PC-3 (cell line): Measurements from ENCODE around the gene LTF. TPM values are rescaled to one million over a fixed set of nuclear protein-coding genes. Genes with fewer than 3 reads are reported as not detected.

Experiments
- ATAC-seq: fragments of 200-7000 bp; cut with Tn5 transposase; 2 replicates; pipeline ENCODE4 v1.9.1; 2020; ENCODE audit warnings: mild to moderate bottlenecking, moderate library complexity
- BruUV-seq: library from RNA; stranded (reverse); fragments of 400-500 nt; replicated peaks from 2 replicates; lab custom pipeline; 2021; lab: Mats Ljungman, UMichigan
- CTCF ChIA-PET: fragments of 300-600 bp; sonication (Branson Sonifier 250); formaldehyde crosslinking; loops from one replicate; lab custom pipeline; 2022; ENCODE audit warnings: antibody characterized with exemption; lab: Charles Lee
- POLR2A ChIA-PET: fragments of 300-600 bp; sonication (Branson Sonifier 250); formaldehyde crosslinking; loops from one replicate; lab custom pipeline; 2022; ENCODE audit warnings: antibody characterized with exemption; ENCODE audit not compliant: unreplicated experiment; lab: Charles Lee
- DNase-seq: peaks from one replicate; pipeline ENCODE4 v3.0.0-alpha.2; 2015
- H2AFZ ChIP-seq: fragments of 300-600 bp; sonication (generic); 2 replicates; pipeline ENCODE4 v1.6.0; 2016; ENCODE audit warnings: antibody characterized with exemption, low read length
- H3F3A ChIP-seq: fragments of 300-600 bp; sonication (generic); one replicate; pipeline ENCODE4 v1.6.0; 2017; ENCODE audit warnings: antibody characterized with exemption, low read length, control low read depth, mild to moderate bottlenecking; ENCODE audit not compliant: unreplicated experiment
- H3K27ac ChIP-seq: fragments of 300-600 bp; sonication (generic); 2 replicates; pipeline ENCODE4 v1.5.1; 2016; ENCODE audit warnings: mild to moderate bottlenecking, low read length
- H3K27me3 ChIP-seq: fragments of 300-600 bp; sonication (generic); 2 replicates; pipeline ENCODE4 v1.6.1; 2016; ENCODE audit warnings: low read length, mixed read lengths
- H3K36me3 ChIP-seq: fragments of 300-600 bp; sonication (generic); 2 replicates; pipeline ENCODE4 v1.6.1; 2016; ENCODE audit warnings: low read depth, mixed run types, low read length, mixed read lengths
- H3K4me1 ChIP-seq: fragments of 300-600 bp; sonication (generic); 2 replicates; pipeline ENCODE4 v1.5.1; 2016; ENCODE audit warnings: low read length; ENCODE audit not compliant: insufficient read depth
- H3K4me2 ChIP-seq: fragments of 300-600 bp; sonication (generic); 2 replicates; pipeline ENCODE4 v1.6.0; 2016; ENCODE audit warnings: low read length
- H3K4me3 ChIP-seq: fragments of 300-600 bp; sonication (generic); 2 replicates; pipeline ENCODE4 v1.5.1; 2016; ENCODE audit warnings: mild to moderate bottlenecking, low read length, mixed read lengths
- H3K79me2 ChIP-seq: fragments of 300-600 bp; sonication (generic); 2 replicates; pipeline ENCODE4 v1.6.1; 2017; ENCODE audit warnings: low read length, mixed read lengths
- H3K9ac ChIP-seq: fragments of 300-600 bp; sonication (generic); 2 replicates; pipeline ENCODE4 v1.6.0; 2016; ENCODE audit warnings: mild to moderate bottlenecking, low read length
- H3K9me2 ChIP-seq: fragments of 300-600 bp; sonication (generic); replicated peaks from 2 replicates; pipeline ENCODE4 v1.6.1; 2016; ENCODE audit warnings: mixed run types, low read length, mixed read lengths
- H3K9me3 ChIP-seq: fragments of 300-600 bp; sonication (generic); 2 replicates; pipeline ENCODE4 v1.6.1; 2016; ENCODE audit warnings: low read length, mixed read lengths
- H4K20me1 ChIP-seq: fragments of 300-600 bp; sonication (generic); 2 replicates; pipeline ENCODE4 v1.6.1; 2016; ENCODE audit warnings: low read length, mixed read lengths
- EZH2 ChIP-seq: fragments of 300-600 bp; sonication (generic); IDR thresholded peaks from one replicate; pipeline ENCODE4 v1.6.1; 2017; ENCODE audit warnings: antibody characterized with exemption, mild to moderate bottlenecking, low read length; ENCODE audit not compliant: unreplicated experiment
- EZH2phosphoT487 ChIP-seq: fragments of 300-600 bp; sonication (generic); IDR thresholded peaks from 2 replicates; pipeline ENCODE4 v1.6.1; 2018; ENCODE audit warnings: mild to moderate bottlenecking, antibody characterized with exemption, low read length, borderline replicate concordance
- intact Hi-C: fragments of 100-400 bp; cut with micrococcal nuclease; formaldehyde crosslinking; loops from 2 replicates; pipeline ENCODE4 v1.9.0; 2023
- total RNA-seq: library from RNA; depleted of rRNA; stranded (reverse); fragments of >200 nt; gene quantifications from 2 replicates; pipeline ENCODE4 v1.2.3, GENCODE V29; 2014
- TF ChIP-seq, protein P1 (sequence below): fragments of 300-600 bp; sonication (generic); conservative IDR thresholded peaks from 2 replicates; pipeline ENCODE4 v1.5.1; 2017; ENCODE audit warnings: antibody characterized with exemption, low read depth, mild to moderate bottlenecking, low read length

LTF gene
- total RNA-seq, 1 experiment from 2014 or later = not detected

DNA sequence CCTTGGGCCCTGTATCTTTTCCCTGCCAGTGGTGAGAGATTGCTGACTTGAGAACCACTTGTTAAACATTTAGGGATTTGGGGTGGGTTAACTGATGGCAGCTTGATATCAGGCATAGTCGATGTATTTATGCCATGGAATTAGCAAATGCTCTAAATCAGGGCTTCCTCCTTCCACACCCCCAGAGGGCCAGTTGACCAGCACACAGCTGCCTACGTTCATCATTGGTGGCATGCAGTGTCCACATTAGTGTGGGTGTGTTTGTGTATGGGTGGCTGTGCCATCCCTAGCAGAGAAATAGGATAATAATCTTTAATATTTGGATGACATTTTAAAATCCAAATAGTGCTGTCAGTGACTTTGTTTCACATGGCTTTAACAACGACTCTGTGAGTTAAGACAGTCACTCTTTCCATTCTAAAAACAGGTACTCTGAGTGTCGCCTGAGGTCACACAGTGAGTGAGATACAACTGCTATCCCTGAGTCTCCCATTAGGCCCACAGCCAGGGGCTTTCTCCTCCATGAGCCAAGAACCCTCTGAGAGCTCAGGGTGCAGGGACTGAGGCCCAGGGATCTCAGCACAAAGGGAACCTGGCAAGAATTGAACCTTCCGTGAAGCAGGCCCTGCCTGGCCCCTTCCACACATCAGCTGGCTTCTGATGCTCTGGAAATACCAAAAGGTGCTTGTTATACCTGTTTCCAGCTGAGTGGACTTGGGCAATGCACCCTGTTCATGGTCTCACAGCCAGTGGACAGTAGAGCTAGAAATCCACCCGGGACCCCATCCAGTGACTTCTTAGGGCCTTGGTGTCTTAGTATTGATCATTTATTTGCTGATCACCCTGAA is 4.3 kb upstream of the LTF start:
- no peak overlapping the region for H3K4me3 ChIP-seq
- H3K9me2 ChIP-seq = no peaks in the 10 kb centered on the region
- H4K20me1 ChIP-seq = no peaks in the 10 kb centered on the region
- H2AFZ ChIP-seq = no peak overlapping the region
- no TSS peak for BruUV-seq
- no peak overlapping the region for H3K4me2 ChIP-seq
- no peaks in the 10 kb centered on the region for H3K79me2 ChIP-seq
- no peaks in the 10 kb centered on the region for H3F3A ChIP-seq
- H3K36me3 ChIP-seq = no peaks in the 10 kb centered on the region
- no peaks in the 10 kb centered on the region for H3K4me1 ChIP-seq
- no peak for ATAC-seq
- DNase-seq = no peak
- intact Hi-C loops = no loop called here
- POLR2A ChIA-PET = interaction anchor here (0.6 kb wide), 1 partner anchor 82 kb away, joined by 18 read pairs; no protein-coding TSS in a partner anchor
- CTCF ChIA-PET = no interaction called here
- H3K9me3 ChIP-seq = no peaks in the 10 kb centered on the region
- H3K27ac ChIP-seq = no peak overlapping the region
- H3K9ac ChIP-seq = no peak overlapping the region
- no peaks in the 10 kb centered on the region for H3K27me3 ChIP-seq
- no peak for TF ChIP-seq EZH2phosphoT487
- no peak for TF ChIP-seq EZH2
- TF ChIP-seq, protein P1, sequence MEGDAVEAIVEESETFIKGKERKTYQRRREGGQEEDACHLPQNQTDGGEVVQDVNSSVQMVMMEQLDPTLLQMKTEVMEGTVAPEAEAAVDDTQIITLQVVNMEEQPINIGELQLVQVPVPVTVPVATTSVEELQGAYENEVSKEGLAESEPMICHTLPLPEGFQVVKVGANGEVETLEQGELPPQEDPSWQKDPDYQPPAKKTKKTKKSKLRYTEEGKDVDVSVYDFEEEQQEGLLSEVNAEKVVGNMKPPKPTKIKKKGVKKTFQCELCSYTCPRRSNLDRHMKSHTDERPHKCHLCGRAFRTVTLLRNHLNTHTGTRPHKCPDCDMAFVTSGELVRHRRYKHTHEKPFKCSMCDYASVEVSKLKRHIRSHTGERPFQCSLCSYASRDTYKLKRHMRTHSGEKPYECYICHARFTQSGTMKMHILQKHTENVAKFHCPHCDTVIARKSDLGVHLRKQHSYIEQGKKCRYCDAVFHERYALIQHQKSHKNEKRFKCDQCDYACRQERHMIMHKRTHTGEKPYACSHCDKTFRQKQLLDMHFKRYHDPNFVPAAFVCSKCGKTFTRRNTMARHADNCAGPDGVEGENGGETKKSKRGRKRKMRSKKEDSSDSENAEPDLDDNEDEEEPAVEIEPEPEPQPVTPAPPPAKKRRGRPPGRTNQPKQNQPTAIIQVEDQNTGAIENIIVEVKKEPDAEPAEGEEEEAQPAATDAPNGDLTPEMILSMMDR = no peak

DNA sequence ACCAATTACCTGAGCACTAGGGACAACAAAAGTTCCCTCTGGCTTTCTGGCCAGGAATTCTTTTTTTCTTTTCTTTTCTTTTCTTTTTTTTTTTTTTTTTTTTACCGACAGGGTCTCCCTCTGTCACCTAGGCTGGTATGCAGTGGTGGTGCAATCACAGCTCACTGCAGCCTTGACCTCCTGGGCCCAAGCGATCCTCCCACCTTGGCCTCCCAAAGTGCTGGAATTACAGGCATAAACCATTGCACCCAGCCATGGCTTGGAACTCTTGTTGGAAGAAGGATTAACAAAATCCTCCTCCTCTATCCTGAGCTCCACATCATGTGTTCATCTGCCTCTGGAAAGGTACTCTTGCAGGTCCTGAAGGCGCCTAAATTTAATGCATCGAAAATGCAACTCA is 2.9 kb upstream of the LTF start:
- Histone ChIP-seq H3K36me3 (no peaks in the 10 kb centered on the region), H2AFZ (no peak overlapping the region), H3K9me3 (no peaks in the 10 kb centered on the region), H3K4me2 (no peak overlapping the region), H3K9me2 (no peaks in the 10 kb centered on the region), H3K4me3 (no peak overlapping the region), H3K9ac (no peak overlapping the region), H3K79me2 (no peaks in the 10 kb centered on the region), H3K27ac (no peak overlapping the region), H3F3A (no peaks in the 10 kb centered on the region), H3K4me1 (peaks cover 6% of the 10 kb centered on the region; the same call in 1 of the 2 replicates), H3K27me3 (no peaks in the 10 kb centered on the region), H4K20me1 (no peaks in the 10 kb centered on the region)
- no peak for ATAC-seq
- ChIA-PET POLR2A (no interaction called here), CTCF (no interaction called here)
- intact Hi-C loops = no loop called here
- DNase-seq = no peak
- no peak for TF ChIP-seq EZH2
- TF ChIP-seq, protein P1 = no peak
- no peak for TF ChIP-seq EZH2phosphoT487
- BruUV-seq = no TSS peak

DNA sequence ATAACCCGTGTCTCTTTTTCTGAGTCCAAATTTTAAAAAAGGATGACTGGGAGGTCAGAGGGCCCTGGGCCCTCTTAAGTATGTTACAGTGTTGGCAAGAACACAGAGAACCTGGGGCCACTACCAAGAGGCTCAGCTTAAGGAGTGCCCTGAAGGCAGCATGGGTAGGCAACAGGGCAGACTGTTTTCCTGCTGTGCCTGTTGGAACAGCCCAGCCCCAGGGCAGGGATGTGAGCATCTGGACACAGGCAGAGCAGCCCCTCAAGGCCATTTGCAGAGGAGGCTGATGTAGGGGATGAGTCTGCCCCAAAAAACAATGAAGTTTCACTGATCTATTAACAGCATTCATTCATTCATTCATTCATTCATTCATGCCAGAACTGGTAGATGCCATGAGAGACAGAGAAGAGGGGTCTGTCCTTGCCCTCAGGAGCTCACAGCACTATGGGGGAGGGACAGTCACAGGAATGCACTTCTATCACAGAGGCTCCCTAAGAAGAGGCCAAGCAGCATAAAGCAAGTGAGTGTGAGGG is 2.2 kb upstream of the LTF start:
- Histone ChIP-seq H3K4me3 (no peak overlapping the region), H3K9me2 (no peaks in the 10 kb centered on the region), H2AFZ (no peak overlapping the region), H3K4me1 (peaks cover 6% of the 10 kb centered on the region; the same call in 1 of the 2 replicates), H4K20me1 (no peaks in the 10 kb centered on the region), H3K27me3 (no peaks in the 10 kb centered on the region), H3K9me3 (no peaks in the 10 kb centered on the region), H3K27ac (no peak overlapping the region), H3F3A (no peaks in the 10 kb centered on the region), H3K79me2 (no peaks in the 10 kb centered on the region), H3K4me2 (no peak overlapping the region), H3K36me3 (no peaks in the 10 kb centered on the region), H3K9ac (no peak overlapping the region)
- no peak for TF ChIP-seq EZH2
- TF ChIP-seq, protein P1 = no peak
- TF ChIP-seq EZH2phosphoT487 = no peak
- ChIA-PET POLR2A (no interaction called here), CTCF (no interaction called here)
- ATAC-seq (no peak), DNase-seq (no peak)
- no TSS peak for BruUV-seq
- intact Hi-C loops = no loop called here
